GM21447 (cell line): ENCODE measurements around the gene CCDC8.
"Not testable (repeated sequence)": the region's sequence is repeated elsewhere in the genome, so short reads cannot be mapped to it uniquely, and the experiment has no call there.

ENCODE experiments used
- ATAC-seq: cut with Tn5 transposase; IDR thresholded peaks from one replicate; pipeline ENCODE4 v1.9.1; 2021; ENCODE audit not compliant: unreplicated experiment

The CCDC8 gene

GRCh38 chr19:46404753-46405468 is 8.5 kb downstream of the CCDC8 start:
- ATAC-seq = no peak

- no peak for ATAC-seq
These were observed 9.2 kb downstream of the CCDC8 start for GRCh38 chr19:46404055-46404752.

- no peak for ATAC-seq
These were observed 10.6 kb downstream of the CCDC8 start for GRCh38 chr19:46402725-46403124.

GRCh38 chr19:46397801-46398479 is 15.4 kb downstream of the CCDC8 start:
- ATAC-seq = not testable (repeated sequence)

- no peak for ATAC-seq
These were observed 19.0 kb downstream of the CCDC8 start for GRCh38 chr19:46394402-46394797.

GRCh38 chr19:46393456-46394401 is 19.6 kb downstream of the CCDC8 start:
- ATAC-seq = no peak

GRCh38 chr19:46392837-46393236 is 20.5 kb downstream of the CCDC8 start:
- no peak for ATAC-seq

- ATAC-seq = no peak
These were observed 21.0 kb downstream of the CCDC8 start for GRCh38 chr19:46392252-46392801.

GRCh38 chr19:46391296-46392251 is 21.8 kb downstream of the CCDC8 start:
- no peak for ATAC-seq

- no peak for ATAC-seq
These were observed 22.5 kb downstream of the CCDC8 start for GRCh38 chr19:46390866-46391265.

- ATAC-seq = no peak
These were observed 23.1 kb downstream of the CCDC8 start for GRCh38 chr19:46390121-46390858.

- ATAC-seq = no peak
These were observed 24.9 kb downstream of the CCDC8 start for GRCh38 chr19:46388311-46389095.

- no peak for ATAC-seq
These were observed 25.6 kb downstream of the CCDC8 start for GRCh38 chr19:46387713-46388130.

- no peak for ATAC-seq
These were observed 26.2 kb downstream of the CCDC8 start for GRCh38 chr19:46386996-46387712.

GRCh38 chr19:46386151-46386550 is 27.2 kb downstream of the CCDC8 start:
- no peak for ATAC-seq

GRCh38 chr19:46385636-46386035 is 27.7 kb downstream of the CCDC8 start:
- no peak for ATAC-seq

- ATAC-seq = no peak
These were observed 29.0 kb downstream of the CCDC8 start for GRCh38 chr19:46384396-46384795.
